IMR-90 (cell line): ENCODE data around the gene MTREX.

ENCODE experiments used
- POLR2A ChIP-seq: IDR thresholded peaks from 2 replicates; pipeline ENCODE4 v1.6.1; 2012; ENCODE audit warnings: mild to moderate bottlenecking, low read depth, low read length
- TF ChIP-seq, protein P1 (sequence below): conservative IDR thresholded peaks from 2 replicates; pipeline ENCODE4 v1.5.1; 2012; ENCODE audit warnings: mild to moderate bottlenecking, low read depth, low read length, improper control_type of control experiment
- TF ChIP-seq, protein P2 (sequence below): fragments of 150-350 bp; IDR thresholded peaks from 2 replicates; pipeline ENCODE4 v1.6.1; 2016; ENCODE audit warnings: low read depth, mild to moderate bottlenecking, low read length, moderate library complexity, borderline replicate concordance

DNA sequence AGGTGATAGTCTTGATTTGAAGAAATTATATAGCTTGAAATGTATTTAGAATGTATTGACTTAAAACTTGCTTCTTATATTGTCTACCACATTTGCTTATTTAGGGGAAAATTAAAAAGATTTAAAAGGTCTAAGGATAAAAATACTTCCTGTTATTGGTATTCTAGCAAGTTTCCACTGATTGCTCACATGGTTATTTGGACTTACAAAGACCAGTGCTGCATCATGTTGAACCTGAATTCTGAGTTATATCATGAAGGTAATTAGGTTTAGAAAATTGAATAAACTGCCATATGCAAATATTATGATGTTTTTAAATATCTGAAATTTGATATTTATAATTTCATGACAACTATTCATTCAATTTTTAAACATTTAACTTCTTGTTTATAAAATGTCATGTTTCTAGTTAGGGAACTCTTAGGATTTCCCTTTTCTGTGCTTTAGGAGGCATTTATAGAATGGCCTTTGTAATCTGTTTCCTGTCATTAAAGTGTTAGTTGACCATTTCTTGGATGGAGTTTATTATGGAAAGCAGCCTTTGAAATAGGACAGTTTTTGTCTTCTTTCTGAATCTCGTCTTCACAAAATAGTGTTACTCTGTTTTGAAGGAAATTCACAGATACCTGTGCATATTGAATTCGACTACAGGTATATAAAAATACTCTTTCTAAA, 85.8 kb downstream of the MTREX start:
- TF ChIP-seq, protein P1, sequence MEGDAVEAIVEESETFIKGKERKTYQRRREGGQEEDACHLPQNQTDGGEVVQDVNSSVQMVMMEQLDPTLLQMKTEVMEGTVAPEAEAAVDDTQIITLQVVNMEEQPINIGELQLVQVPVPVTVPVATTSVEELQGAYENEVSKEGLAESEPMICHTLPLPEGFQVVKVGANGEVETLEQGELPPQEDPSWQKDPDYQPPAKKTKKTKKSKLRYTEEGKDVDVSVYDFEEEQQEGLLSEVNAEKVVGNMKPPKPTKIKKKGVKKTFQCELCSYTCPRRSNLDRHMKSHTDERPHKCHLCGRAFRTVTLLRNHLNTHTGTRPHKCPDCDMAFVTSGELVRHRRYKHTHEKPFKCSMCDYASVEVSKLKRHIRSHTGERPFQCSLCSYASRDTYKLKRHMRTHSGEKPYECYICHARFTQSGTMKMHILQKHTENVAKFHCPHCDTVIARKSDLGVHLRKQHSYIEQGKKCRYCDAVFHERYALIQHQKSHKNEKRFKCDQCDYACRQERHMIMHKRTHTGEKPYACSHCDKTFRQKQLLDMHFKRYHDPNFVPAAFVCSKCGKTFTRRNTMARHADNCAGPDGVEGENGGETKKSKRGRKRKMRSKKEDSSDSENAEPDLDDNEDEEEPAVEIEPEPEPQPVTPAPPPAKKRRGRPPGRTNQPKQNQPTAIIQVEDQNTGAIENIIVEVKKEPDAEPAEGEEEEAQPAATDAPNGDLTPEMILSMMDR = no peak
- TF ChIP-seq POLR2A = no peak
- TF ChIP-seq, protein P2, sequence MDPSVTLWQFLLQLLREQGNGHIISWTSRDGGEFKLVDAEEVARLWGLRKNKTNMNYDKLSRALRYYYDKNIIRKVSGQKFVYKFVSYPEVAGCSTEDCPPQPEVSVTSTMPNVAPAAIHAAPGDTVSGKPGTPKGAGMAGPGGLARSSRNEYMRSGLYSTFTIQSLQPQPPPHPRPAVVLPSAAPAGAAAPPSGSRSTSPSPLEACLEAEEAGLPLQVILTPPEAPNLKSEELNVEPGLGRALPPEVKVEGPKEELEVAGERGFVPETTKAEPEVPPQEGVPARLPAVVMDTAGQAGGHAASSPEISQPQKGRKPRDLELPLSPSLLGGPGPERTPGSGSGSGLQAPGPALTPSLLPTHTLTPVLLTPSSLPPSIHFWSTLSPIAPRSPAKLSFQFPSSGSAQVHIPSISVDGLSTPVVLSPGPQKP = no peak
